ENCODE results near the gene PANK2.

PANK2 gene

DNA sequence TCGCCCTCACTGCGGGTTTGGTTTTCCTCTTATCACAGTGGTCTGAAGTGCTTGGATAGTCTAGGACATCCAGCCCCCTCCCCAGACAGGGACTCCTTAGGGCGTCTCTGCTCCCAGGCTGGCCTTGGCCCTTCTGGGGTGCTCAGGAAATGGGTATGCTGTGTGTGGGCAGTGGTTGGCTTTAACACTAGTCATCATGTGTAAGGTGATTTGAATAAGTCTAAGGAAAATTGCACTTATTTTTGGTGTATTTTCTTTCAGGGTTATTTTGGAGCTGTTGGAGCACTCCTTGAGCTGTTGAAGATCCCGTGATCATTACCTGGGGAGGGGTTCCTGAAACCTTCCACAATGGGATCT is 33.8 kb downstream of the PANK2 start:
- TF ChIP-seq, protein P1, sequence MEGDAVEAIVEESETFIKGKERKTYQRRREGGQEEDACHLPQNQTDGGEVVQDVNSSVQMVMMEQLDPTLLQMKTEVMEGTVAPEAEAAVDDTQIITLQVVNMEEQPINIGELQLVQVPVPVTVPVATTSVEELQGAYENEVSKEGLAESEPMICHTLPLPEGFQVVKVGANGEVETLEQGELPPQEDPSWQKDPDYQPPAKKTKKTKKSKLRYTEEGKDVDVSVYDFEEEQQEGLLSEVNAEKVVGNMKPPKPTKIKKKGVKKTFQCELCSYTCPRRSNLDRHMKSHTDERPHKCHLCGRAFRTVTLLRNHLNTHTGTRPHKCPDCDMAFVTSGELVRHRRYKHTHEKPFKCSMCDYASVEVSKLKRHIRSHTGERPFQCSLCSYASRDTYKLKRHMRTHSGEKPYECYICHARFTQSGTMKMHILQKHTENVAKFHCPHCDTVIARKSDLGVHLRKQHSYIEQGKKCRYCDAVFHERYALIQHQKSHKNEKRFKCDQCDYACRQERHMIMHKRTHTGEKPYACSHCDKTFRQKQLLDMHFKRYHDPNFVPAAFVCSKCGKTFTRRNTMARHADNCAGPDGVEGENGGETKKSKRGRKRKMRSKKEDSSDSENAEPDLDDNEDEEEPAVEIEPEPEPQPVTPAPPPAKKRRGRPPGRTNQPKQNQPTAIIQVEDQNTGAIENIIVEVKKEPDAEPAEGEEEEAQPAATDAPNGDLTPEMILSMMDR (IDR thresholded peaks at IDR 0.05) = no peak
- peaks cover 0 to 34% (median 15%) of the 10 kb centered on the region in 4 donors for H3K4me1 ChIP-seq
- no peaks in the 10 kb centered on the region for H3K9me3 ChIP-seq
- no peaks in the 10 kb centered on the region for H3K27me3 ChIP-seq
- peaks cover 12 to 61% (median 43%) of the 10 kb centered on the region in 3 donors for H3K36me3 ChIP-seq
- no peak for DNase-seq
- no peak overlapping the region for H3K27ac ChIP-seq
- intact Hi-C loops (cut with DNase I; ENCODE audit: low total_unique reads) = no loop called here
- H3K4me3 ChIP-seq = no peak overlapping the region

GRCh38 chr20:3923818-3924217 is 34.6 kb downstream of the PANK2 start:
- no peak overlapping the region for H3K4me3 ChIP-seq
- intact Hi-C loops (cut with DNase I; ENCODE audit: low total_unique reads) = no loop called here
- H3K27me3 ChIP-seq = no peaks in the 10 kb centered on the region
- no peak for DNase-seq
- H3K27ac ChIP-seq = no peak overlapping the region
- TF ChIP-seq, protein P1 (IDR thresholded peaks at IDR 0.05) = no peak
- no peaks in the 10 kb centered on the region for H3K9me3 ChIP-seq
- H3K36me3 ChIP-seq = peaks cover 12 to 55% (median 41%) of the 10 kb centered on the region in 3 donors
- peaks cover 0 to 40% (median 15%) of the 10 kb centered on the region in 4 donors for H3K4me1 ChIP-seq

- intact Hi-C loops (cut with DNase I; ENCODE audit: low total_unique reads) = no loop called here
- peaks cover 12 to 52% (median 38%) of the 10 kb centered on the region in 3 donors for H3K36me3 ChIP-seq
- no peak overlapping the region for H3K4me3 ChIP-seq
- no peaks in the 10 kb centered on the region for H3K27me3 ChIP-seq
- H3K4me1 ChIP-seq = peaks cover 0 to 40% (median 17%) of the 10 kb centered on the region in 4 donors
- TF ChIP-seq, protein P1 (IDR thresholded peaks at IDR 0.05) = no peak
- no peak overlapping the region for H3K27ac ChIP-seq
- no peaks in the 10 kb centered on the region for H3K9me3 ChIP-seq
- DNase-seq = peak in 1 of 2 donors; percentile 49
These were observed 35.3 kb downstream of the PANK2 start for GRCh38 chr20:3924304-3925112.

GRCh38 chr20:3925113-3925695 is 36.0 kb downstream of the PANK2 start:
- Histone ChIP-seq H3K4me3 (no peak overlapping the region), H3K36me3 (peaks cover 11 to 49% (median 36%) of the 10 kb centered on the region in 3 donors), H3K27me3 (no peaks in the 10 kb centered on the region), H3K4me1 (peaks cover 0 to 44% (median 17%) of the 10 kb centered on the region in 4 donors), H3K9me3 (no peaks in the 10 kb centered on the region), H3K27ac (no peak overlapping the region)
- intact Hi-C loops (cut with DNase I; ENCODE audit: low total_unique reads) = no loop called here
- TF ChIP-seq, protein P1 (IDR thresholded peaks at IDR 0.05) = no peak
- no peak for DNase-seq

DNA sequence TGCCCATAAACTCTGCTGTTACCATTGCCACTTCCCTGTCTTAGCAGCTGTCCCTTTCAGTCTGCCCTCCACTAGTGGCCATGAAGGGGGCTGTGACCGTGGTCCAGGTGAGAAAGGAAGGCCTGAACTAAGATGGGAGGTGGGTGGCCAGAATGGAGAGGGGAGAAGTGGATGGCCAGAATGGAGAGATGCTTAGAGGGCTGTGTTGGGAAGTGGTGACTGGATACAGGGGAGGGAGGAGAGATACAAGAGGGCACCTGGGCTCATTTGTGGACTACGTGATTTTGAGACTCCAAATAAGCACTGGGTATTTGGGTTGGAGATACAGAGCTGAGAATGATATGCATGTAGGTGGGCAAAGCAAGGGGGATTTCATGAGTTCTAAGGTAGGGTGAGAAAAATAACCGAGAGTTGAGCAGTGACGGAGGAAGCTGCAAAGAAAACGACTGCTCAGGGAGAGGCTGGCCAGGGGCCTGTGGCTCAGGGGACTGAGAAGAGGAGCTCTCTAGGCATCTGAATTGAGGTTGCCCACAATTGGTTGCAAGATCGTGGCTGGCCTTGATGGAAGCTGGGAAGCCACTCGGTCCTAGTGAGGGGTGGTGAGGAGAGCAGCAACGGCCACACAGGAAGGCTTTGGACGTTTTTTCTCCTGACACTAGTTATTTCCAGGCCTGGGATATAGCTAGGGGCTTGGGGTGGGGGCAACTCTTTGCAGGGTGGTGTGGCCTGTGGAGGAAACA is 36.9 kb downstream of the PANK2 start:
- TF ChIP-seq, protein P1 (IDR thresholded peaks at IDR 0.05) = no peak
- no peak overlapping the region for H3K27ac ChIP-seq
- no peaks in the 10 kb centered on the region for H3K9me3 ChIP-seq
- H3K4me3 ChIP-seq = no peak overlapping the region
- no peak for DNase-seq
- no peaks in the 10 kb centered on the region for H3K27me3 ChIP-seq
- peaks cover 2 to 40% (median 28%) of the 10 kb centered on the region in 3 donors for H3K36me3 ChIP-seq
- intact Hi-C loops (cut with DNase I; ENCODE audit: low total_unique reads) = no loop called here
- H3K4me1 ChIP-seq = peaks cover 0 to 51% (median 21%) of the 10 kb centered on the region in 4 donors

Data from tibial artery (tissue), 4 donors.